H9 (cell line): ENCODE measurements around the gene ZNF641. TPM values are rescaled to one million over a fixed set of nuclear protein-coding genes. Genes with fewer than 3 reads are reported as not detected.

Source experiments
- DNase-seq: peaks from one replicate; pipeline ENCODE4 v3.0.0-alpha.2; 2017
- H2AFZ ChIP-seq: one replicate; pipeline ENCODE4 v1.6.1; 2013; ENCODE audit warnings: mild to moderate bottlenecking, low read length, control low read depth, moderate library complexity
- H2AK5ac ChIP-seq: 2 replicates; pipeline ENCODE4 v1.6.1; 2013; ENCODE audit warnings: low read length, control low read depth, mixed read lengths; ENCODE audit not compliant: insufficient read length
- H2BK120ac ChIP-seq: one replicate; pipeline ENCODE4 v1.6.1; 2013; ENCODE audit warnings: low read depth, mild to moderate bottlenecking, low read length, control low read depth, inconsistent platforms; ENCODE audit not compliant: poor library complexity, severe bottlenecking
- H2BK12ac ChIP-seq: 2 replicates; pipeline ENCODE4 v1.6.1; 2013; ENCODE audit warnings: low read length, control low read depth, mixed read lengths, low read depth; ENCODE audit not compliant: insufficient read length
- H2BK15ac ChIP-seq: 2 replicates; pipeline ENCODE4 v1.6.1; 2013; ENCODE audit warnings: low read depth, low read length, control low read depth
- H2BK20ac ChIP-seq: one replicate; pipeline ENCODE4 v1.6.1; 2013; ENCODE audit warnings: low read depth, mild to moderate bottlenecking, low read length, control low read depth, inconsistent platforms; ENCODE audit not compliant: poor library complexity, severe bottlenecking
- H2BK5ac ChIP-seq: 2 replicates; pipeline ENCODE4 v1.6.1; 2013; ENCODE audit warnings: low read length, control low read depth, mixed read lengths; ENCODE audit not compliant: insufficient read length
- H3K14ac ChIP-seq: 2 replicates; pipeline ENCODE4 v1.6.1; 2013; ENCODE audit warnings: low read length, control low read depth; ENCODE audit not compliant: insufficient read depth
- H3K18ac ChIP-seq: 2 replicates; pipeline ENCODE4 v1.6.1; 2013; ENCODE audit warnings: low read depth, mild to moderate bottlenecking, mixed read lengths, low read length, control low read depth; ENCODE audit not compliant: insufficient read length
- H3K23ac ChIP-seq: 2 replicates; pipeline ENCODE4 v1.6.1; 2013; ENCODE audit warnings: low read length, control low read depth, mixed read lengths, low read depth; ENCODE audit not compliant: insufficient read length
- H3K23me2 ChIP-seq: 2 replicates; pipeline ENCODE4 v1.6.1; 2013; ENCODE audit warnings: low read depth, mild to moderate bottlenecking, mixed read lengths, low read length, control low read depth; ENCODE audit not compliant: insufficient read length, poor library complexity, severe bottlenecking
- H3K27ac ChIP-seq: 2 replicates; pipeline ENCODE4 v1.5.1; 2013; ENCODE audit warnings: low read length, control low read depth, mixed read lengths, low read depth; ENCODE audit not compliant: insufficient read length
- H3K27me3 ChIP-seq: 2 replicates; pipeline ENCODE4 v1.6.1; 2013; ENCODE audit warnings: low read length, control low read depth, inconsistent platforms; ENCODE audit not compliant: insufficient read depth
- H3K4ac ChIP-seq: 2 replicates; pipeline ENCODE4 v1.6.1; 2013; ENCODE audit warnings: low read depth, mild to moderate bottlenecking, control low read depth, inconsistent platforms, low read length, moderate library complexity
- H3K4me1 ChIP-seq: 2 replicates; pipeline ENCODE4 v1.6.1; 2013; ENCODE audit warnings: low read length, control low read depth, inconsistent platforms; ENCODE audit not compliant: insufficient read depth
- H3K4me2 ChIP-seq: 2 replicates; pipeline ENCODE4 v1.6.1; 2013; ENCODE audit warnings: low read length, control low read depth, mixed read lengths; ENCODE audit not compliant: insufficient read length, insufficient read depth
- H3K56ac ChIP-seq: 2 replicates; pipeline ENCODE4 v1.6.1; 2013; ENCODE audit warnings: low read depth, mild to moderate bottlenecking, mixed read lengths, low read length, control low read depth; ENCODE audit not compliant: insufficient read length
- H3K79me1 ChIP-seq: 2 replicates; pipeline ENCODE4 v1.6.1; 2013; ENCODE audit warnings: low read depth, mild to moderate bottlenecking, moderate library complexity, low read length, control low read depth, inconsistent platforms; ENCODE audit not compliant: insufficient read depth, poor library complexity, severe bottlenecking
- H3K79me2 ChIP-seq: 2 replicates; pipeline ENCODE4 v1.6.1; 2013; ENCODE audit warnings: low read length, control low read depth, inconsistent platforms; ENCODE audit not compliant: insufficient read depth
- H3K9ac ChIP-seq: 2 replicates; pipeline ENCODE4 v1.6.1; 2013; ENCODE audit warnings: low read length, control low read depth, mixed read lengths; ENCODE audit not compliant: insufficient read length; ENCODE audit errors: extremely low read depth
- H3K9me3 ChIP-seq: one replicate; pipeline ENCODE4 v1.6.1; 2013; ENCODE audit warnings: low read depth, low read length, inconsistent platforms; ENCODE audit not compliant: control insufficient read depth
- H3T11ph ChIP-seq: one replicate; pipeline ENCODE4 v1.6.1; 2013; ENCODE audit warnings: mild to moderate bottlenecking, low read length, control low read depth, inconsistent platforms
- H4K20me1 ChIP-seq: one replicate; pipeline ENCODE4 v1.6.1; 2013; ENCODE audit not compliant: control insufficient read depth, insufficient read length, insufficient read depth
- H4K5ac ChIP-seq: 2 replicates; pipeline ENCODE4 v1.6.1; 2013; ENCODE audit warnings: low read depth, mild to moderate bottlenecking, mixed read lengths, low read length, control low read depth; ENCODE audit not compliant: insufficient read length
- H4K8ac ChIP-seq: replicated peaks from 2 replicates; pipeline ENCODE4 v1.6.1; 2013; ENCODE audit warnings: low read length, control low read depth, mixed read lengths, low read depth; ENCODE audit not compliant: insufficient read length
- H4K91ac ChIP-seq: 2 replicates; pipeline ENCODE4 v1.6.1; 2013; ENCODE audit warnings: low read depth, mild to moderate bottlenecking, moderate library complexity, mixed read lengths, low read length, control low read depth; ENCODE audit not compliant: insufficient read length
- H3K27ac Mint-ChIP-seq, 3 experiments: 2 replicates in 2 of 3; 3 replicates in 1 of 3; pipeline ENCODE4 v1.8.0; 2020 to 2021; ENCODE audit warnings: mixed read lengths in 3 of 3, mild to moderate bottlenecking in 1 of 3, moderate library complexity in 1 of 3
- H3K27me3 Mint-ChIP-seq: 2 replicates; pipeline ENCODE4 v1.8.0; 2021; ENCODE audit warnings: low read depth, mild to moderate bottlenecking, moderate library complexity, mixed read lengths
- H3K36me3 Mint-ChIP-seq, 3 experiments: 2 replicates in 2 of 3; 3 replicates in 1 of 3; pipeline ENCODE4 v1.8.0; 2020 to 2021; ENCODE audit warnings: low read depth in 3 of 3, mixed read lengths in 3 of 3; ENCODE audit not compliant: insufficient read depth in 1 of 3
- H3K4me1 Mint-ChIP-seq, 2 experiments: 2 replicates each; pipeline ENCODE4 v1.8.0; 2020; ENCODE audit warnings: mixed read lengths in 2 of 2
- H3K4me3 Mint-ChIP-seq, 2 experiments: 2 replicates in 1 of 2; 3 replicates in 1 of 2; pipeline ENCODE4 v1.8.0; 2020 to 2021; ENCODE audit warnings: mild to moderate bottlenecking in 2 of 2, mixed read lengths in 2 of 2, moderate library complexity in 1 of 2
- H3K9me3 Mint-ChIP-seq, 2 experiments: 2 replicates in 1 of 2; 3 replicates in 1 of 2; pipeline ENCODE4 v1.8.0; 2020; ENCODE audit warnings: mild to moderate bottlenecking in 2 of 2, mixed read lengths in 2 of 2, moderate library complexity in 1 of 2
- CTCF ChIP-seq: fragments of 200-600 bp; sonication (generic); conservative IDR thresholded peaks from 3 replicates; pipeline ENCODE4 v1.8.0; 2021; ENCODE audit warnings: antibody characterized with exemption, mild to moderate bottlenecking
- WGBS: extraction: QIAGEN DNeasy Blood & Tissue Kit; methylation state at CpG from one replicate; pipeline ENCODE4 v1.1.7; 2013; ENCODE audit warnings: missing lambda C conversion rate, low lambda C conversion rate, mixed read lengths; ENCODE audit not compliant: insufficient read length; ENCODE audit errors: extremely low coverage; 5-methylcytosine and 5-hydroxymethylcytosine counted together
- total RNA-seq: library from RNA; stranded (reverse); gene quantifications from 2 replicates; pipeline ENCODE4 v1.2.1, GENCODE V29; 2021

ZNF641 gene
- total RNA-seq, 1 experiment from 2014 or later = 8.5 TPM

DNA sequence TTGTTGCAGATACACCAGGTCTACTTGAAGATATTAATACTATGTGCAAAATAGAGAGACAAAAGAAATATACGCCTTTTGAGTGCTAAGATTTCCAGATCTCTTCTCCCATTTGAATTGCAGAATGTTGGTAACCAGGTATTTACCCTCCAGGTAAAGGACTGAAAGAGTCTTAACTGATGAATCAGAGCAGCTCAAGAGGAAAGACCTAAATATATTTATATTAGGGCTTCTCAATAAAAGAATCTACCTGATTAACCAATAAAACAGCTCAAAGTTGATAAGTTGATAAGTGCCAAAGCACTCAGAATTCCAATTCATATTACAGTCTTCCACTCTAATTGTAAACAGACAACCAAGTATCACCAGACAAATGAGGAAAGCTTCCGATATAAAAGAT lies 59.2 kb downstream of the ZNF641 start:
- H4K8ac ChIP-seq = no peak overlapping the region
- no peak overlapping the region for H3K27ac Mint-ChIP-seq
- WGBS = no CpG with 5 or more reads among the region's 2 CpGs

More for the DNA sequence above, 59.2 kb downstream of the ZNF641 start:
- no peak overlapping the region for H4K5ac ChIP-seq
- H2BK5ac ChIP-seq = no peak overlapping the region
- no peak overlapping the region for H2BK20ac ChIP-seq
- H4K91ac ChIP-seq = no peak overlapping the region
- no peak overlapping the region for H3T11ph ChIP-seq
- peaks cover 0 to 2% of the 10 kb centered on the region in 2 experiments; a peak in 1 of 5 replicates for H3K9me3 Mint-ChIP-seq
- H3K27ac ChIP-seq = no peak overlapping the region
- no peak overlapping the region for H3K4me2 ChIP-seq
- H3K27me3 Mint-ChIP-seq = peaks cover 27% of the 10 kb centered on the region
- H3K23me2 ChIP-seq = no peaks in the 10 kb centered on the region
- no peak for DNase-seq
- no peak overlapping the region for H3K4me3 Mint-ChIP-seq
- H3K4ac ChIP-seq = no peak overlapping the region
- H3K9ac ChIP-seq = no peak overlapping the region
- no peaks in the 10 kb centered on the region for H3K79me2 ChIP-seq
- no peak overlapping the region for H2BK120ac ChIP-seq
- H4K20me1 ChIP-seq = no peaks in the 10 kb centered on the region
- H3K23ac ChIP-seq = no peak overlapping the region
- no peaks in the 10 kb centered on the region for H3K27me3 ChIP-seq
- TF ChIP-seq CTCF = no peak
- H3K14ac ChIP-seq = no peak overlapping the region
- no peaks in the 10 kb centered on the region for H3K36me3 Mint-ChIP-seq
- H3K79me1 ChIP-seq = no peaks in the 10 kb centered on the region
- no peak overlapping the region for H3K18ac ChIP-seq
- H2BK15ac ChIP-seq = no peak overlapping the region
- H2AK5ac ChIP-seq = no peak overlapping the region
- H3K9me3 ChIP-seq = no peaks in the 10 kb centered on the region
- H3K4me1 ChIP-seq = no peaks in the 10 kb centered on the region
- H2BK12ac ChIP-seq = no peak overlapping the region
- H2AFZ ChIP-seq = no peak overlapping the region
- H3K56ac ChIP-seq = no peak overlapping the region
- H3K4me1 Mint-ChIP-seq = peaks cover 2 to 5% of the 10 kb centered on the region in 2 experiments; a peak in 3 of 4 replicates
